GM12874 (cell line): ENCODE results near the gene DSC3.

ENCODE experiments used
- CTCF ChIP-seq: IDR thresholded peaks from 2 replicates; pipeline ENCODE4 v1.5.1; 2011; ENCODE audit warnings: low read depth, mild to moderate bottlenecking, control low read depth, low read length, moderate library complexity; ENCODE audit not compliant: insufficient read depth

The DSC3 gene

GRCh38 chr18:31041271-31042083 is 1.1 kb downstream of the DSC3 start:
- TF ChIP-seq CTCF = no peak

GRCh38 chr18:31040686-31041270 is 1.8 kb downstream of the DSC3 start:
- no peak for TF ChIP-seq CTCF

- TF ChIP-seq CTCF = no peak
Measured at GRCh38 chr18:31039426-31039825, 3.1 kb downstream of the DSC3 start.

- TF ChIP-seq CTCF = no peak
Measured at GRCh38 chr18:31034541-31034940, 8.0 kb downstream of the DSC3 start.

- TF ChIP-seq CTCF = no peak
Measured at GRCh38 chr18:31030574-31031278, 11.8 kb downstream of the DSC3 start.

GRCh38 chr18:31015715-31016434 is 26.7 kb downstream of the DSC3 start:
- TF ChIP-seq CTCF = no peak

GRCh38 chr18:31010601-31011000 is 31.9 kb downstream of the DSC3 start:
- TF ChIP-seq CTCF = no peak
